ENCODE data around the gene TRIOBP. TPM values are rescaled to one million over a fixed set of nuclear protein-coding genes. Genes with fewer than 3 reads are reported as not detected.
A peak's percentile ranks its signal among the peaks of the same experiment; 100 is the strongest.

Gene TRIOBP
- total RNA-seq, 1 donor from 2014 or later, result 85.0 TPM

- H3K4me1 ChIP-seq, result peaks cover 32% of the 10 kb centered on the region
- no peak for TF ChIP-seq CTCF (IDR thresholded peaks at IDR 0.05)
- intact Hi-C loops (cut with DNase I), result no loop called here
These were observed 109.0 kb downstream of the TRIOBP start for GRCh38 chr22:37805810-37806277.

GRCh38 chr22:37806409-37807333 lies 109.8 kb downstream of the TRIOBP start:
- intact Hi-C loops (cut with DNase I), result no loop called here
- ATAC-seq (no peak), DNase-seq (no peak)
- Histone ChIP-seq H3K9me3 (no peaks in the 10 kb centered on the region), H3K27me3 (no peaks in the 10 kb centered on the region), H3K4me3 (peak overlapping the region; percentile 52), H3K36me3 (no peaks in the 10 kb centered on the region), H3K4me1 (peaks cover 32% of the 10 kb centered on the region), H3K27ac (no peak overlapping the region)
- no peak for TF ChIP-seq CTCF (IDR thresholded peaks at IDR 0.05)

More at GRCh38 chr22:37805810-37806277, 109.0 kb downstream of the TRIOBP start:
- DNase-seq, result no peak
- no peak for ATAC-seq
- H3K36me3 ChIP-seq, result no peaks in the 10 kb centered on the region
- H3K9me3 ChIP-seq, result no peaks in the 10 kb centered on the region
- peak overlapping the region; percentile 52 for H3K4me3 ChIP-seq
- no peaks in the 10 kb centered on the region for H3K27me3 ChIP-seq
- H3K27ac ChIP-seq, result peak overlapping the region; percentile 84

- Histone ChIP-seq H3K36me3 (no peaks in the 10 kb centered on the region), H3K4me1 (peaks cover 31% of the 10 kb centered on the region), H3K4me3 (peak within 1 kb of the TSS; percentile 52), H3K27me3 (no peaks in the 10 kb centered on the region), H3K9me3 (no peaks in the 10 kb centered on the region), H3K27ac (no peak within 1 kb of the TSS)
- no peak for TF ChIP-seq CTCF (IDR thresholded peaks at IDR 0.05)
- intact Hi-C loops (cut with DNase I), result no loop called here
- peak; percentile 93 for ATAC-seq
- peak; percentile 98 for DNase-seq
These were observed 110.8 kb downstream of the TRIOBP start, which contains the start of gene GCAT for GRCh38 chr22:37807410-37808293. Gene GCAT, plus strand, starts transcription at chr22:37807934. Its CDS starts 34 bp downstream, at chr22:37807968.

- H3K4me1 ChIP-seq, result peaks cover 25% of the 10 kb centered on the region
- no peaks in the 10 kb centered on the region for H3K9me3 ChIP-seq
- ATAC-seq (no peak), DNase-seq (no peak)
- H3K4me3 ChIP-seq, result peak overlapping the region; percentile 52
- intact Hi-C loops (cut with DNase I), result no loop called here
- no peaks in the 10 kb centered on the region for H3K27me3 ChIP-seq
- H3K27ac ChIP-seq, result no peak overlapping the region
- no peak for TF ChIP-seq CTCF (IDR thresholded peaks at IDR 0.05)
- no peaks in the 10 kb centered on the region for H3K36me3 ChIP-seq
These were observed 111.4 kb downstream of the TRIOBP start for GRCh38 chr22:37808294-37808657.

- H3K9me3 ChIP-seq, result no peaks in the 10 kb centered on the region
- H3K27me3 ChIP-seq, result no peaks in the 10 kb centered on the region
- DNase-seq (no peak), ATAC-seq (no peak)
- intact Hi-C loops (cut with DNase I), result loop anchor here (10.0 kb wide), 1 partner anchor 55 kb away; no protein-coding TSS in a partner anchor
- no peak overlapping the region for H3K4me3 ChIP-seq
- H3K27ac ChIP-seq, result no peak overlapping the region
- no peak for TF ChIP-seq CTCF (IDR thresholded peaks at IDR 0.05)
- no peaks in the 10 kb centered on the region for H3K36me3 ChIP-seq
- peaks cover 25% of the 10 kb centered on the region for H3K4me1 ChIP-seq
These were observed 113.0 kb downstream of the TRIOBP start for GRCh38 chr22:37809672-37810333.
